Posterior vena cava (tissue), 2 donors: ENCODE data around the gene AGTPBP1. TPM values are rescaled to one million over a fixed set of nuclear protein-coding genes. Genes with fewer than 3 reads are reported as not detected.
A peak's percentile ranks its signal among the peaks of the same experiment; 100 is the strongest.
"Not testable (repeated sequence)": the region's sequence is repeated elsewhere in the genome, so short reads cannot be mapped to it uniquely, and the experiment has no call there.

Source experiments
- DNase-seq: peaks from one replicate; pipeline ENCODE4 v3.0.0-alpha.2; 2020; ENCODE audit warnings: low spot score
- intact Hi-C, 2 donors: fragments of 100-400 bp; cut with DNase I; formaldehyde crosslinking; loops; one replicate each; pipeline versions ENCODE4 v1.14.1 to v1.14.2; 2022 to 2023
- long read RNA-seq, 2 donors: library from polyadenylated mRNA; unstranded; transcript quantifications; one replicate each; pipeline ENCODE4 v2.0.0, GENCODE V29; 2020 to 2021
- total RNA-seq, 2 donors: library from RNA; stranded (reverse); fragmentation: NEBNext Ultra II Directional; extraction: Animal tissue kit (Norgen Biotek cat#: 25700); gene quantifications; one replicate each; pipeline ENCODE4 v1.2.1, GENCODE V29; 2021
- donor health status: DM: yes; HTN: yes; CAD: no.
- donor health status: DM: yes; HTN: yes; CAD: no.

The AGTPBP1 gene
- total RNA-seq = 10 to 100 TPM; 24.8 to 29.8 TPM
- long read RNA-seq, donor 1, full-length matches to known transcripts = 2 of 6 reads
- long read RNA-seq, donor 1, partial matches to known transcripts = 0 of 6 reads
- long read RNA-seq, donor 1, other reads (novel, unspliced or antisense) = 4 of 6 reads
- long read RNA-seq, donor 2, partial matches to known transcripts = 3 of 8 reads
- long read RNA-seq, donor 2, other reads (novel, unspliced or antisense) = 5 of 8 reads

GRCh38 chr9:85741875-85742596 lies at the start of gene AGTPBP1:
AGTPBP1 (minus strand) TSS chr9:85741954; CDS start chr9:85712533, 29,421 bp downstream.
- peak; percentile 99 for DNase-seq
- intact Hi-C loops = no loop called here

DNA sequence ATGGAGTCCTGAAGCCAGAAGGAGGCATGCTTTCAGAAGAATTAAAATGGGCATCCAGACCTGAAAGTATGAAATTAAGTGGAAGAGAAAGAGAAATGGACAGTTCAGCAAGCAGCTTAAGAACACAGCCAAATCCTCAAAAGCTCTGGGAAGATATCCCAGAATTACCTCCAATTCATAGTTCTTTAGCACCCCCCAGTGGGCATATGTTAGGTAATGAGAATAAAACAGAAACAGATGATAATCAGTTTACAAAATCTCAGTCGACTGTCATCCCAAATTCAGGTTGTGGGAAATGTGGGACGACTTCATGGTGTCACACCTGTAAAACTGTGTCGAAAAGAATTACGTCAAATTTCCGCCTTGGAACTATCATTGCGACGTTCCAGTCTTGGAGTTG lies 44.4 kb upstream of the AGTPBP1 start:
- intact Hi-C loops, DNase-seq: not testable (repeated sequence)

DNA sequence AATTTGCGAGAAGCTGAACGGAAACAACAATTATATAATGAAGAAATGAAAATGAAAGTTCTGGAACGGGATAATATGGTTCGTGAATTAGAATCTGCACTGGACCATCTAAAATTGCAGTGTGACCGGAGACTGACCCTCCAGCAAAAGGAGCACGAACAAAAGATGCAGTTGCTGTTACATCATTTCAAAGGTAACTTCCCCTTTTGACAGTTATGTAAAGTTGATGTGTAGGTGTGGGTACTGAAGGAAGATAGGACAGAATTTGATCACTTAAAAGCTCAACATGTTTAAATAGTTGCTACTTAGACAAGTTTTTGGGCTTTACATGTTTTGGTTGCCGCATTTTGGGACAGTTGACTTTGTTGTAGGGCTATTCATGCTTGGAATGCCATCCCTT lies 32.1 kb upstream of the AGTPBP1 start:
- intact Hi-C loops, DNase-seq: not testable (repeated sequence)

GRCh38 chr9:85761802-85762201 lies 20.0 kb upstream of the AGTPBP1 start:
- intact Hi-C loops, DNase-seq: not testable (repeated sequence)

DNA sequence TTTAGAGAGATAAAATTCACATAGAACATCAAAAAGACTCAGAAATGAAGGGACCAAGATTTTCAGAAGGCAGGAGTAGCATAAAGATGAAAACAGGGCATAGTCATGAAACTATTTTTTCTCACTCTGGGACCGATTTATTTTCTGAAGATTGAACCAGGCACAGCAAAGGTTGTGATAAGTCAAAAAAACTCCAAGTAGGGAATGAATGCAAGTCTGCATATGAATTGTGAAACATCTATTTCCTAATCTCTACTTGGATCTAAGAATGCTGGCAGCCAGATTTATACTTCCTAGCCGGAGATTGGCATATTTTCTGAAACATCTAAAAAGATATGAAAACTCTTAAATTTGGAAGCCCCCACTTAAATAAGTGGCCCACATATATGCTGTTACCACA lies 16.0 kb upstream of the AGTPBP1 start:
- intact Hi-C loops, DNase-seq: not testable (repeated sequence)

DNA sequence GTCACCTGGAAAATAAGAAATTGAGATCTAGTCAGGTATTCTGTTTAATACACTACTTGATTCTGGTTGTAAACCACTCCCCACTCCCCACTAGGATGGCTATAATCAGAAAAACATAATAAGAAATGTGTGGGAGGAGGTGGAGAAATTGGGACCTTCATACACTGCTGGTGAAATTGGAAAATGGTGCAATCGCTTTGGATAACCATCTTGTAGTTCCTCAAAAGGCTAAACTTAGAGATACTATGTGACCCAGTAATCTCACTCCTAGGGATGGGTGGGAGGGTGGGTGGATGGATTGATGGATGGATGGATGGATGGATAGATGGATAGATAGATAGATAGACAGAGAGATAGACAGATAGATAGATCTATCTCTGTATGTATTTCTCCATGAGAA lies 14.5 kb upstream of the AGTPBP1 start:
- intact Hi-C loops = not testable (repeated sequence)

GRCh38 chr9:85746309-85746708 lies 4.6 kb upstream of the AGTPBP1 start:
- intact Hi-C loops = no loop called here
- DNase-seq = no peak

More for the DNA sequence above, 14.5 kb upstream of the AGTPBP1 start:
- DNase-seq = not testable (repeated sequence)

DNA sequence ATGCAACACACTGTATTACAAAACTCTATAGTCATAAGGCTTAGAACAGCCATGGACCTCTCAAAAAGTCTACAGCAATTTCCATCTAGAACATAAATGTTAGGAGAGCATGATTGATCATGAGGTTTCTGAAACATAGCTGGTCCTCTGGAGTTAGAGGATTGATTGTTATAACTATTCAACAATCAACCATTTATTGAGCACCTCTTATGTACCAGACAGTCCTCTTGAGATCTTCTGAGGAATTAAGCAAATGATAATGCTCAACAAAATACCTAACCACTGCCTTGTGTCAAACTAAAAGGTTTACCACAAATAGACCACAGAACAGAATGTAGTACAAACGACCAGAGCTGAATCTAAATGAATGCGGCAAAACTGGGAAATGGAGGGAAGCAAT lies 3.4 kb upstream of the AGTPBP1 start:
- intact Hi-C loops = no loop called here
- no peak for DNase-seq

GRCh38 chr9:85744480-85744879 lies 2.7 kb upstream of the AGTPBP1 start:
- intact Hi-C loops = no loop called here
- no peak for DNase-seq

DNA sequence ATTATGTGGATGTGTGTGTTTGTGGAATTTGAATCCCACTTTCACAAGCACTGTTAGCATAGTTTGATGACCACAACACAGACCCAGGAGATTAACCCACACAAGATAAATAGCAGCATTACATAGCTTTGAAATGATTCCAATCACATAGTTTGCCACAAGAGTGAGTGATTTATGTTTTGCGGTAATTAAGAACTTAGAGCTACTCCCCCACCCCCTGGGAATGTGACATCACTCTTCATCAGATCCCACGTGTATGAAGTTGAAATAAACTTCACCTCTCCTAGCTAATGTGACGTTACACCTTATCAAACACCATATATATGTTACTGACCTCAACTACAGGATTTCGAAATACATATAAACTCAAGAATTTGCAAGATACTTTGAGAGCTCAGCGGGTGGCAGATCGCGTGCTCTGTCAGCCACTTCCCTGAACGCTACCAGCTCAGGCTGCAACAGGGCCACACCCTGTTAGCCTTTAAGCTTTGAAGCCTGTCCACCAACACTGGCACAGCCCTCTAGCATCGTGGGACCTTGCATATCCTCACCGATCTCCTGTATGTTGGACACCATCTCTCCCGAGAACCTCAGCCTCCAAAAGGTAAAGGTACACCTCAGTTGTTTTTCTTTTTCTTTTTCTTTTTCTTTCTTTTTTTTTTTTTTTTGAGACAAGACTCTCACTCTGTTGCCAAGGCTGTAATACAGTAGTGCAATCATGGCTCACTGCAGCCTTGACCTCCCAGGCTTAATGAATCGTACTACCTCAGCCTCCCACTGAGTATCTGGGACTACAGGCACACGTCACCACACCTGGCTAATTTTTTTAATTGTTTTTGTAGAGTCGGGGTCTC lies 1.7 kb upstream of the AGTPBP1 start:
- peak; percentile 84 for DNase-seq
- intact Hi-C loops = no loop called here

DNA sequence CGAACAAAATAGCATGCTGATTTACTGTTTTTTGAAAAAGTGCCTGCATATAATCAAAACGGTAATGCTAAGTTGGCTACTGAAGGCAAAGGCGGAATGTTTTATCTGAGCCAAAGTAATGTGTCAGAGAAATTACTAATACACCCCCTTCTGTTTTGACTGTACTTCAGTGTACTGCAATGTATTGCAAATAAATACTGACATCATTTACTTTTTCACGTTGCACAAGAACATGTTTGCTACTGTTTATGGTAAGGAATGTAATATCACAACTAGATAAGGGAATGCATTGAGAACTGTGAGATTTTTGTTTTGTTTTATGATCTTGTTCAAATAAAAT lies 813 bp upstream of the AGTPBP1 start:
- intact Hi-C loops = no loop called here
- no peak for DNase-seq

DNA sequence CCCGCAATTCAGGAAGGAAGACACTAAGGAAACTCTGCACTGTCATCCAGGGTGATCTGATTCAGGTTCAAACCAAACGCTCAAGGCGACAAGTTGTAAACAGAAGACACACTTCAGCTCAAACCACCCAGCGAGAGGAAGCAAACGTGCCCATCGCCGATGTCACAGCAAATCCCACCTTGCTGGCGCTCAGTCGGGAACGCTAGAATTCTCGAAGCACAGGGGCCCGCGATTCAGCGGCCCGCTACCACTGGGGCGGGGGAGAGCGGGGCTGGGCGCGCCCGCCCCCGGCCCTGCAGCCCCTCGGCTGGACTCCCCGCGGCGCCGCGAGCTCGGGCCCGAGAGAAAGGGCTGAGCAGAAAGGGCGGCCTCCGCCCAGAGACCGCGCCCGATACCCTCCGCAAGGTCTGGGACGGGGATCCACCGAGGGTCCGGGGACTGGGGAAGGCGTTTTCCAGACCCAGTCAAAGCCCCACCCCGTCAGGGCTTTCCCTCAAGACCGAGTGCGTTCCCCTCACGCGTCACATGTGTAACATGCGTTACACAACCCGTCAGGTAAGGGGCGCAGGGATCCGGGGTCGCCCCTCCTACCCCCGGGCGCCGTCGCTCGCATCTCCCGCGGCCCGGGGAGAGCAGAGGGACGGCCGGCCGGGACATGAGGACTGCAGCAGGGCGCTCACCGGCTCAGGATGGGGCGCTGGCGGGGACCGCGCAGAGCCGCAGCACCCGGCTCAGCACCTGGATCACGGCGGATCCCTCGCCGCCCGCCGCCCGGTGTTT lies 469 bp downstream of the AGTPBP1 start:
- DNase-seq = peak; percentile 85
- intact Hi-C loops = no loop called here

DNA sequence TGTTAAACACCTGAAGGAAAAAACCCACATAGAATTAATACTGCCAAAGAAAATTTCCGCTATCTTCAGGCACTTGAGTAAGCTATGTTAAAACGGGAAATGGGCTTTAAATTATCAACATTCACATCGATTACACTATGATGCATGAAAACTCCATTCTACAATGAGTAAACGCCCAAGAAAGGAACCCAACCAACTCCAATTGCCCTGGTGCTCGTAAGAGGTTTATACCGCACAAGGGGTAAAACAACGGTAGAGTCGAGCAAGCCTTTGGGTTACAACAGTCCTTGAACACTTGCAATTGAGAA lies 1.0 kb downstream of the AGTPBP1 start:
- no peak for DNase-seq
- intact Hi-C loops = no loop called here

- no peak for DNase-seq
- intact Hi-C loops = no loop called here
These were observed 3.2 kb downstream of the AGTPBP1 start for GRCh38 chr9:85738509-85738908.

GRCh38 chr9:85737671-85738070 lies 4.1 kb downstream of the AGTPBP1 start:
- intact Hi-C loops = no loop called here

GRCh38 chr9:85730916-85731630 lies 10.7 kb downstream of the AGTPBP1 start:
- no peak for DNase-seq
- intact Hi-C loops = no loop called here

More at GRCh38 chr9:85737671-85738070, 4.1 kb downstream of the AGTPBP1 start:
- no peak for DNase-seq

DNA sequence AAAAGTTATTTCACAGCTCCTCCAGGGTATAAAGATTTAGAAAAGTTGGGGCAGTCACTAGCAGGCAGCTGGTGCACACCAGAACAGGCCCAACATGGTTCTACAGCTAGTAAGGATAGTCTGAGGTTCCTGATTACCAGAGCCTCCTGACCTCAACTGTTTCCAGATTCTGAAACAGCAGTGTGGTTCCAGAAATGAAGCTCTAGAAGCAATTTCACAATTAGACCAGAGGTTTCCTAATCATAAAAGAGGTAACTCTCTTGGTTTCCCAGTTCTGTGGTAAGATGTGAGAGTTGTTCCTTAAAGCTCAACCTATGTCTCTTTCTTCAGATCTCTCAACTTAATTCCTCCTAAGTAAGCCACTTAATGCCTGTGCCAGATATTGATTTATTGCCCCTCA lies 11.9 kb downstream of the AGTPBP1 start:
- intact Hi-C loops = no loop called here
- no peak for DNase-seq

DNA sequence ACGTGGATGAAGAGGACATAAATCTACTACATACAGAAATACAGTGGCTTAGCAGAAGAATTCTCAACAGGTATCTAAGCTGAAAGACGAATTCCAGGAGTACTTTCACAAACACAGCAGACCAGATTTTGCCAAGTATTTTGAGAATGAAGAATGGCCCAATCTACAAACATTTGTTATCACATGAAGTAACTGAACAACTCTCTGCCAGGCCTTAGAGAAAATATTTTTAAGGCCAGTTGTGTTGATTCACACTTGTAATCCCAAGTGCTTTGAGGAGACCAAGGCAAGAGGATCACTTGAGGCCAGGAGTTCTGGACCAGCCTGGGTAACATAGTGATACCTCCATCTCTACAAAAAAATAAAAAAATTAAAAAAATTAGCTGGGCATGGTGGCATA lies 14.3 kb downstream of the AGTPBP1 start:
- no peak for DNase-seq
- intact Hi-C loops = no loop called here

DNA sequence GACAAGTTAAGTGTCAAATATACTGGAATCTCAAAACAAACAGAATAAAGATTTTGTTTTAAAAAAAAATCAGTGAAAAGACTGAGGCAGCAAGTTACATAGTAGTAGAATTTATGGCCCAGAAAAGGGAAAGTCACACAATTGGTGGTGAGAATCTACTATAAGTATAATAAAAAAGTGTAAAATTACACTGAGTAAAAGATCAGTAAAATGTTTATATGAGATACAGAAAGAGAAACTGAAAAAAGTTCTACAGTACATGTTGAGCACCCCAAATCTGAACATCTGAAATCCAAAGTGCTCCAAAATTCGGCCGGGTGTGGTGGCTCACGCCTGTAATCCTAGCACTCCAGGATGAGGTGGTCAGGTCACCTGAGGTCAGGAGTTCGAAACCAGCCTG lies 15.0 kb downstream of the AGTPBP1 start:
- intact Hi-C loops = no loop called here
- no peak for DNase-seq
